Measurements from ENCODE around the gene COL6A6.

- TF ChIP-seq CTCF (IDR thresholded peaks at IDR 0.05) = no peak
- TF ChIP-seq POLR2A (IDR thresholded peaks at IDR 0.05) = no peak
Measured at GRCh38 chr3:130514681-130515080, 2.3 kb upstream of the COL6A6 start.
